B cell (primary cell): ENCODE measurements around the gene CIZ1.

ENCODE experiments used
- EZH2 ChIP-seq: IDR thresholded peaks from 2 replicates; pipeline ENCODE4 v1.6.1; 2012; ENCODE audit warnings: borderline replicate concordance, low read depth, mild to moderate bottlenecking, moderate library complexity, low read length; ENCODE audit not compliant: insufficient read depth, poor library complexity, severe bottlenecking
- TF ChIP-seq, protein P1 (sequence below): fragments of 200-600 bp; IDR thresholded peaks from one replicate; pipeline ENCODE4 v1.8.0; 2022; ENCODE audit warnings: antibody characterized with exemption, mild to moderate bottlenecking

- TF ChIP-seq, protein P1, sequence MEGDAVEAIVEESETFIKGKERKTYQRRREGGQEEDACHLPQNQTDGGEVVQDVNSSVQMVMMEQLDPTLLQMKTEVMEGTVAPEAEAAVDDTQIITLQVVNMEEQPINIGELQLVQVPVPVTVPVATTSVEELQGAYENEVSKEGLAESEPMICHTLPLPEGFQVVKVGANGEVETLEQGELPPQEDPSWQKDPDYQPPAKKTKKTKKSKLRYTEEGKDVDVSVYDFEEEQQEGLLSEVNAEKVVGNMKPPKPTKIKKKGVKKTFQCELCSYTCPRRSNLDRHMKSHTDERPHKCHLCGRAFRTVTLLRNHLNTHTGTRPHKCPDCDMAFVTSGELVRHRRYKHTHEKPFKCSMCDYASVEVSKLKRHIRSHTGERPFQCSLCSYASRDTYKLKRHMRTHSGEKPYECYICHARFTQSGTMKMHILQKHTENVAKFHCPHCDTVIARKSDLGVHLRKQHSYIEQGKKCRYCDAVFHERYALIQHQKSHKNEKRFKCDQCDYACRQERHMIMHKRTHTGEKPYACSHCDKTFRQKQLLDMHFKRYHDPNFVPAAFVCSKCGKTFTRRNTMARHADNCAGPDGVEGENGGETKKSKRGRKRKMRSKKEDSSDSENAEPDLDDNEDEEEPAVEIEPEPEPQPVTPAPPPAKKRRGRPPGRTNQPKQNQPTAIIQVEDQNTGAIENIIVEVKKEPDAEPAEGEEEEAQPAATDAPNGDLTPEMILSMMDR, result no peak
- no peak for TF ChIP-seq EZH2
Observed at GRCh38 chr9:128116104-128117083, 75.0 kb downstream of the CIZ1 start.
